GM21423 (cell line): ENCODE measurements around the gene POLDIP2.

Experiments
- ATAC-seq: cut with Tn5 transposase; IDR thresholded peaks from one replicate; pipeline ENCODE4 v1.9.1; 2021; ENCODE audit warnings: mild to moderate bottlenecking, moderate library complexity; ENCODE audit not compliant: unreplicated experiment

Gene POLDIP2

GRCh38 chr17:28367641-28368305 lies 10.4 kb upstream of the POLDIP2 start:
- ATAC-seq = no peak

DNA sequence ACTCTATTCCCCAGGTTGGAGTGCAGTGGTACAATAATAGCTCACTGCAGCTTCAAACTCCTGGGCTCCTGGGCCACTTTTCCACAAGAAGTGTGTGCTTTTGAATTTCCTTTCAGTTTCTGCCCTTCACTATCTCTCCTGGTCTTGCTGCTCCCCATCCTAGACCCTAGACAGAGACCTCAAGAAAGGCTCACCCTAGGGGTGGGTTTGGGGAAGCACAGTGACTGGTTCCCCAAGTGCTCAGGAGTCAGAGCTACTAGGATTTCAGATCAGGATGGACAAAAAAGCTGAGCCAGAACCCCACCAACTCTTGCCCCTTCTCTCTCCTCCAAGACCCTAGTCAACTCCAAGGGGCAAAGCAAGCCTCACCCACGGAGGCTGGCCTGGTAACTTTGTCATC lies 9.3 kb upstream of the POLDIP2 start:
- ATAC-seq = no peak

GRCh38 chr17:28365487-28365886 lies 8.2 kb upstream of the POLDIP2 start:
- ATAC-seq = no peak

DNA sequence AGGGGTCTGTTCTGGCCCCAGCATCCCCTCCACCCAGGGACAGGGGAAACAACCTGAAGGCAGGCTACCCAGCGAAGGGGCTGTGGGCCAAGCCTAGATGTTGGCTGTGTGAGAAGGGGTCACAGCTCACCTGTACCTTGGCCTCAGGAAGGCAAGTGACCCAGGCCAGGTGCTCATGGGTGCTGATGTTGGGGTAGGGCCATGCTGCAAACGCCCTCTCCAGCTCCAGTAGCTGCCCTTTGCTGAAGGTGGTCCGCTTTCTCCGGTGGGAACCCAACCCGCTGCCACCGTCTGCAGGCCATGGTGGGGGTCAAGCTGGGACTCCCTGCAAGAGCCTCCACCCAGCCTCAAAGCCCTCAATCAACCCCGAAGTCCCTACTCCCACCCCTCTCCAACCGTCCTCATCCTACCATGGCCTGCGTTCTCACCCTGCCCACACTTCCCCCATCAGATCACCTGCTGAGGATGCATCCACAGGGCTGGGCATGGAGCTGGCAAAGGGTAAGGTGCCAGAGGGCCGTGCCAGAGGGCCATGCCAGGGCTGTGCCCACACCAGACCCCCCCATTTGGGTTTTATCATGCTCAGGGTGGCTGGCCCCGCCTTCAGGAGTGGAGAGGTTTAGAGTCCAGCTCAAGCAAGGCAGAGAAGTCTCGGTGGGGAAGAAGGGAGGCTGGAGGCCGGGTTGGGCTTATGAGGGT lies 7.5 kb upstream of the POLDIP2 start, which contains the start of gene SEBOX:
Gene SEBOX (minus strand): TSS at position 535 of the 699 bp plus-strand sequence. CDS start 48 bp downstream, at position 487.
- ATAC-seq = no peak

- ATAC-seq = no peak
Observed at GRCh38 chr17:28363776-28364650, 6.7 kb upstream of the POLDIP2 start.

DNA sequence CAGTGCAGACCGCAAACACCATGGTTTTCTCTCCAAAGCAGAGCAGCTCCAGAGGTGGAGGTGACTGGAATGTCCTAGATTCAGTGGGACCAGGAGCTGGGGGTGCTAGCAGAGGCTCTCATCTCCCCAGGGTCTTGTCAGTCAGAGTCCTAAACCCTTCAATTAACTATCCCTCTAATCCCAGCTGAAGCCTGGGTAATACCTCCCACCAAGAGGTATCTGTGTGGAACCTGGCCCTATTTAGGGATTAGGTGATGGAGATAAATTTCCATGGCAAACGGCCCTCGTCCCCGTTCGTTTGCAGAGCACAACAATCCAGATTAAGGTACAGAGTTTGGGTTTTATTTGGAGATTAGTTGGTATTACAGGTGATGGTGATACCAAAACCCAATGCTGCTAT lies 5.9 kb upstream of the POLDIP2 start:
- ATAC-seq = no peak

GRCh38 chr17:28357901-28358197 lies 522 bp upstream of the POLDIP2 start:
- ATAC-seq = no peak

- no peak for ATAC-seq
Observed at GRCh38 chr17:28350271-28350670, 7.1 kb downstream of the POLDIP2 start.

DNA sequence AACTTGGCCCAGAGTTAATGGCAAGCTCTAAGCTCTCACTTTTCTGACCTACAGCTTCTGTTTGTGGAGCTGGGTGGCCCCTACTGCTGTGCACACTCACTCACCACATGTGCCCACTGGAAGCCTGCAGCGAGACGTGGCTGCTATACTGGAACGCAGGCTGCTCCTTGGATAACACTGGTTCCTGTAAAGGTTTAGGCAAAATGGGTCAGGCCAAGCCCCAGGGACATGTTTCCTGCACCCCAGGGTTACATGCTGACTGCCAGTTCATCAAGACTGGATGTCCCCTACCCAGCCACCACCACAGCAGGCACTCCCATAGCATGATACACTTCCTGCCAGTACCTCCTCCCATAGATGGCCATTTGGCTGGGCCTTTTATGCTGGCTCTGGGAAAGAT lies 8.3 kb downstream of the POLDIP2 start:
- ATAC-seq = no peak

DNA sequence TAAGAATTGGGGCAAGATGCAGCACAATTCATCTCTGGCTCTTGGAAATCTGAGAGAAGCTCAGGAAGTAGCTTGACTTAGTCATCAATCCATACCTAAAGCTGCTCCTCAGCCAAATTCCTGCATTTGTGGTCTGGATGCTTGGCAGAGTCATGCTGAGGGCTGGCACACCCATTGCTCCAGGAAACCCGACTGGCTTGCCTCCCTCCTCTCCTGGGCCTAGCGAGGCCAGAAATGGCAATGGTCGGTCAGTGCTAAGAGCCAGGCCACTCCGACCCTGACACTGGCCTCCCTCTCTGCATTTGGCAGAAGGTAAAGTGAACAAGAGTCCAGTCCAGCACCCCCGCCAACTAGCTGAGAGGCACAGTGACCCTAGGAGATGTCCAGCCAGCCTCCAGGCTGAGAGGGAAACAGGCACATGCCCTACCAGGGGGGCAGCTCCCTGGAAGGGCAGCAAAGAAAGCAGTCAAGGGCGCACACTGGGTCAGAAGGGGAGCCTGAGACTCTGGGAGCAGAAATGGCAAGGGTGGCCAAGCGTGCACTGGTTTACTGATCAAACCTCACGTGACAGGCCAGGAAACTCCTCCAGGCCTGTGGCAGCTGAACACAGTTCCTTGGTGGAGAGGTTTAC lies 10.0 kb downstream of the POLDIP2 start:
- ATAC-seq = no peak

- ATAC-seq = no peak
Observed at GRCh38 chr17:28346746-28347246, 10.5 kb downstream of the POLDIP2 start.

DNA sequence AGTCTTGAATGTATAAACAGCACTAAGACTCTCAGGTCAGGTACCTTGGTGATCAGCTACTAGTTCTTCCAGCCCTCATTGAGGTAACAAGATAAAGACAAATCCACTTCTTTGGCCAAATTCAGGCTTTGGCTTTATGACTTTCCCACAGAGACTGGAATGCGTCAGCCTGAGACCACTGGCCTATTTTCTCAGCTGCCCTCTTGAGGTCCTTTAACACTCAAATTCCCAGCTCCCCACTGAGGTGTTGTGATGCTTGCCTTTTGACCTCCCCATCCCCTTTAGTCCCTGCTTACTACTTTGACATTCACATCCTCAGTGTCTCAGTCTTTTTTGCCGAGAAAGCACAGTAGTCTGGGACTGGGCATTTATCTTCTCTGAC lies 11.1 kb downstream of the POLDIP2 start:
- ATAC-seq = no peak

- ATAC-seq = no peak
Observed at GRCh38 chr17:28345419-28346198, 11.7 kb downstream of the POLDIP2 start.

GRCh38 chr17:28344435-28344901 lies 12.9 kb downstream of the POLDIP2 start:
- ATAC-seq = no peak

- ATAC-seq = no peak
Observed at GRCh38 chr17:28344011-28344410, 13.3 kb downstream of the POLDIP2 start.

GRCh38 chr17:28343491-28343932 lies 13.8 kb downstream of the POLDIP2 start:
- no peak for ATAC-seq

- ATAC-seq = no peak
Observed at GRCh38 chr17:28342313-28342712, 15.0 kb downstream of the POLDIP2 start.

GRCh38 chr17:28341516-28341915 lies 15.8 kb downstream of the POLDIP2 start:
- no peak for ATAC-seq

DNA sequence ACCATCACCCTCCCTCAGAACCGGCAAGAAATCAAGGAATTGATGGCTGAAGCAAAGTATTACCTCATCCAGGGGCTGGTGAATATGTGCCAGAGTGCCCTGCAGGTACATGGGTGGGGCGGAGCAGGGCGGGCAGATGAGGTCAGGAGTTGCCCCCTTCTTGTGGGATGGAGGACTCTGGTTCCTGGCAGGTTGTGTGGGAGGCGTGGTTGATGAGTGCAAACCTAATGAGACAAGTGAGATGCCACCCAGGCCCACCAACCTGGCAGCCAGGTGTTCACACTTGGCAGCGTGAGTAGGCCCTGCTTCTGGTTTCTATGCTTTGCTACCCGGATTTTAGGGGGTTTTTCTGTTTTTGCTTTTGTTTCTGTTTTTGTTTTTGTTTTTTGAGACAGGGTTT lies 17.0 kb downstream of the POLDIP2 start:
- no peak for ATAC-seq

- ATAC-seq = no peak
Observed at GRCh38 chr17:28339431-28339830, 17.9 kb downstream of the POLDIP2 start.
